CD4-positive, alpha-beta T cell (primary cell): ENCODE results near the gene KRTAP10-1. TPM values are rescaled to one million over a fixed set of nuclear protein-coding genes. Genes with fewer than 3 reads are reported as not detected.

Experiments used
- ATAC-seq: fragments of 200-7000 bp; cut with Tn5 transposase; one replicate; pipeline ENCODE4 v1.10.0; 2022; ENCODE audit warnings: mild to moderate bottlenecking; ENCODE audit not compliant: poor library complexity
- CTCF ChIA-PET: fragments of 350-600 bp; sonication (Branson Sonifier 250); formaldehyde crosslinking; loops from one replicate; lab custom pipeline; 2021; ENCODE audit warnings: antibody characterized with exemption, inconsistent platforms; lab: Charles Lee
- POLR2A ChIA-PET: fragments of 350-600 bp; sonication (Branson Sonifier 250); formaldehyde crosslinking; loops from one replicate; lab custom pipeline; 2021; ENCODE audit warnings: antibody characterized with exemption, inconsistent platforms; lab: Charles Lee
- DNase-seq, 14 experiments: peaks; one replicate each; pipeline ENCODE4 v3.0.0-alpha.2; 2013 to 2020; ENCODE audit warnings: mixed read lengths in 2 of 14
- H3K27ac ChIP-seq, 2 donors: one replicate each; pipeline versions ENCODE4 v1.5.1 to v1.7.0; 2013; ENCODE audit warnings: low read length in 2 of 2, low read depth in 1 of 2, mild to moderate bottlenecking in 1 of 2
- H3K27me3 ChIP-seq, 2 experiments: 1 replicate in 1 of 2; 2 replicates in 1 of 2; pipeline versions ENCODE4 v1.6.1 to v1.7.0; 2013; ENCODE audit warnings: low read length in 2 of 2, control low read depth in 1 of 2, mild to moderate bottlenecking in 1 of 2, moderate library complexity in 1 of 2; ENCODE audit not compliant: insufficient read depth in 2 of 2, control insufficient read depth in 1 of 2
- H3K36me3 ChIP-seq: one replicate; pipeline ENCODE4 v1.6.1; 2013; ENCODE audit warnings: low read length, control low read depth; ENCODE audit not compliant: insufficient read depth
- H3K4me1 ChIP-seq: one replicate; pipeline ENCODE4 v1.6.1; 2013; ENCODE audit warnings: low read length, control low read depth; ENCODE audit not compliant: insufficient read depth
- H3K4me3 ChIP-seq: one replicate; pipeline ENCODE4 v1.5.1; 2013; ENCODE audit warnings: mild to moderate bottlenecking, low read length, moderate library complexity
- H3K9me3 ChIP-seq, 2 experiments: 1 replicate in 1 of 2; 2 replicates in 1 of 2; pipeline versions ENCODE4 v1.6.1 to v1.7.0; 2013; ENCODE audit warnings: low read length in 2 of 2, mild to moderate bottlenecking in 2 of 2, control low read depth in 1 of 2, moderate library complexity in 1 of 2; ENCODE audit not compliant: control insufficient read depth in 1 of 2, insufficient read depth in 1 of 2
- H3K27ac Mint-ChIP-seq: one replicate; pipeline ENCODE4 v1.8.0; 2020; ENCODE audit warnings: mixed read lengths
- H3K27me3 Mint-ChIP-seq: one replicate; pipeline ENCODE4 v1.8.0; 2021; ENCODE audit warnings: mixed read lengths
- H3K36me3 Mint-ChIP-seq: one replicate; pipeline ENCODE4 v1.8.0; 2021; ENCODE audit warnings: low read depth, mixed read lengths
- H3K4me1 Mint-ChIP-seq: one replicate; pipeline ENCODE4 v1.8.0; 2021; ENCODE audit warnings: low read depth, mixed read lengths
- H3K4me3 Mint-ChIP-seq: one replicate; pipeline ENCODE4 v1.8.0; 2020; ENCODE audit warnings: mild to moderate bottlenecking, mixed read lengths
- H3K9me3 Mint-ChIP-seq: one replicate; pipeline ENCODE4 v1.8.0; 2020; ENCODE audit warnings: mixed read lengths
- intact Hi-C, 2 experiments: fragments of 100-400 bp; cut with DNase I in 1 of 2; cut with micrococcal nuclease in 1 of 2; formaldehyde crosslinking; loops; one replicate each; pipeline versions ENCODE4 v1.15.1 to v1.9.0; 2023 to 2025; cut with DNase I, micrococcal nuclease
- total RNA-seq, 174 experiments: library from RNA in 2 of 174; stranded (reverse) in 2 of 174; gene quantifications; one replicate each; pipeline ENCODE4 v1.2.3 and lab custom pipeline; 2021 to 2026
- TF ChIP-seq, protein P1 (sequence below): fragments of 200-600 bp; IDR thresholded peaks from one replicate; pipeline ENCODE4 v1.8.0; 2022; ENCODE audit warnings: antibody characterized with exemption, mild to moderate bottlenecking

Gene KRTAP10-1
- total RNA-seq, 2 experiments from 2014 or later: not detected

GRCh38 chr21:44534688-44535087 is 5.3 kb downstream of the KRTAP10-1 start:
- intact Hi-C loops: no loop called here
- Histone ChIP-seq H3K36me3 (no peaks in the 10 kb centered on the region), H3K9me3 (peaks cover 0 to 4% of the 10 kb centered on the region in 2 experiments), H3K27me3 (peaks cover 0 to 2% of the 10 kb centered on the region in 2 experiments), H3K27ac (no peak overlapping the region), H3K4me1 (no peaks in the 10 kb centered on the region), H3K4me3 (no peak overlapping the region)
- no peaks in the 10 kb centered on the region for H3K4me1 Mint-ChIP-seq
- TF ChIP-seq, protein P1, sequence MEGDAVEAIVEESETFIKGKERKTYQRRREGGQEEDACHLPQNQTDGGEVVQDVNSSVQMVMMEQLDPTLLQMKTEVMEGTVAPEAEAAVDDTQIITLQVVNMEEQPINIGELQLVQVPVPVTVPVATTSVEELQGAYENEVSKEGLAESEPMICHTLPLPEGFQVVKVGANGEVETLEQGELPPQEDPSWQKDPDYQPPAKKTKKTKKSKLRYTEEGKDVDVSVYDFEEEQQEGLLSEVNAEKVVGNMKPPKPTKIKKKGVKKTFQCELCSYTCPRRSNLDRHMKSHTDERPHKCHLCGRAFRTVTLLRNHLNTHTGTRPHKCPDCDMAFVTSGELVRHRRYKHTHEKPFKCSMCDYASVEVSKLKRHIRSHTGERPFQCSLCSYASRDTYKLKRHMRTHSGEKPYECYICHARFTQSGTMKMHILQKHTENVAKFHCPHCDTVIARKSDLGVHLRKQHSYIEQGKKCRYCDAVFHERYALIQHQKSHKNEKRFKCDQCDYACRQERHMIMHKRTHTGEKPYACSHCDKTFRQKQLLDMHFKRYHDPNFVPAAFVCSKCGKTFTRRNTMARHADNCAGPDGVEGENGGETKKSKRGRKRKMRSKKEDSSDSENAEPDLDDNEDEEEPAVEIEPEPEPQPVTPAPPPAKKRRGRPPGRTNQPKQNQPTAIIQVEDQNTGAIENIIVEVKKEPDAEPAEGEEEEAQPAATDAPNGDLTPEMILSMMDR: no peak
- no peaks in the 10 kb centered on the region for H3K27me3 Mint-ChIP-seq
- no peaks in the 10 kb centered on the region for H3K36me3 Mint-ChIP-seq
- CTCF ChIA-PET: no interaction called here
- POLR2A ChIA-PET: no interaction called here
- ATAC-seq: no peak
- no peak overlapping the region for H3K27ac Mint-ChIP-seq
- no peak for DNase-seq
- H3K9me3 Mint-ChIP-seq: no peaks in the 10 kb centered on the region
- no peak overlapping the region for H3K4me3 Mint-ChIP-seq

GRCh38 chr21:44533891-44534627 is 5.9 kb downstream of the KRTAP10-1 start:
- H3K9me3 ChIP-seq: peaks cover 0 to 4% of the 10 kb centered on the region in 2 experiments
- no peaks in the 10 kb centered on the region for H3K4me1 ChIP-seq
- Mint-ChIP-seq H3K36me3 (no peaks in the 10 kb centered on the region), H3K9me3 (no peaks in the 10 kb centered on the region), H3K4me3 (no peak overlapping the region), H3K27ac (no peak overlapping the region), H3K27me3 (no peaks in the 10 kb centered on the region), H3K4me1 (no peaks in the 10 kb centered on the region)
- CTCF ChIA-PET: no interaction called here
- H3K4me3 ChIP-seq: no peak overlapping the region
- no peak for DNase-seq
- TF ChIP-seq, protein P1: no peak
- H3K36me3 ChIP-seq: no peaks in the 10 kb centered on the region
- intact Hi-C loops: no loop called here
- peaks cover 0 to 2% of the 10 kb centered on the region in 2 experiments for H3K27me3 ChIP-seq
- POLR2A ChIA-PET: no interaction called here
- no peak for ATAC-seq
- no peak overlapping the region for H3K27ac ChIP-seq

GRCh38 chr21:44533121-44533890 is 6.7 kb downstream of the KRTAP10-1 start:
- Mint-ChIP-seq H3K27me3 (no peaks in the 10 kb centered on the region), H3K36me3 (no peaks in the 10 kb centered on the region), H3K4me1 (no peaks in the 10 kb centered on the region), H3K27ac (no peak overlapping the region), H3K9me3 (no peaks in the 10 kb centered on the region), H3K4me3 (no peak overlapping the region)
- Histone ChIP-seq H3K27ac (no peak overlapping the region), H3K9me3 (peaks cover 0 to 4% of the 10 kb centered on the region in 2 experiments), H3K36me3 (no peaks in the 10 kb centered on the region), H3K27me3 (no peaks in the 10 kb centered on the region), H3K4me3 (no peak overlapping the region), H3K4me1 (no peaks in the 10 kb centered on the region)
- TF ChIP-seq, protein P1: no peak
- POLR2A ChIA-PET: no interaction called here
- ATAC-seq (no peak), DNase-seq (no peak)
- intact Hi-C loops: no loop called here
- CTCF ChIA-PET: no interaction called here
